Mucosa of gallbladder (tissue), 1 donor: ENCODE results near the gene LGALS8. TPM values are rescaled to one million over a fixed set of nuclear protein-coding genes. Genes with fewer than 3 reads are reported as not detected.
"Not testable (repeated sequence)": the region's sequence is repeated elsewhere in the genome, so short reads cannot be mapped to it uniquely, and the experiment has no call there.

Source experiments
- DNase-seq: peaks from one replicate; pipeline ENCODE4 v3.0.0-alpha.2; 2020; ENCODE audit warnings: low spot score
- total RNA-seq: library from RNA; stranded (reverse); gene quantifications from one replicate; pipeline ENCODE4 v1.2.1, GENCODE V29; 2021
- donor health status: DM: no; HTN: no; CAD: no.

The LGALS8 gene
- total RNA-seq, 1 donor from 2014 or later: 62.2 TPM

GRCh38 chr1:236540813-236541465 lies 17.2 kb downstream of the LGALS8 start:
- DNase-seq: no peak

GRCh38 chr1:236541710-236542109 lies 17.9 kb downstream of the LGALS8 start:
- no peak for DNase-seq

DNA sequence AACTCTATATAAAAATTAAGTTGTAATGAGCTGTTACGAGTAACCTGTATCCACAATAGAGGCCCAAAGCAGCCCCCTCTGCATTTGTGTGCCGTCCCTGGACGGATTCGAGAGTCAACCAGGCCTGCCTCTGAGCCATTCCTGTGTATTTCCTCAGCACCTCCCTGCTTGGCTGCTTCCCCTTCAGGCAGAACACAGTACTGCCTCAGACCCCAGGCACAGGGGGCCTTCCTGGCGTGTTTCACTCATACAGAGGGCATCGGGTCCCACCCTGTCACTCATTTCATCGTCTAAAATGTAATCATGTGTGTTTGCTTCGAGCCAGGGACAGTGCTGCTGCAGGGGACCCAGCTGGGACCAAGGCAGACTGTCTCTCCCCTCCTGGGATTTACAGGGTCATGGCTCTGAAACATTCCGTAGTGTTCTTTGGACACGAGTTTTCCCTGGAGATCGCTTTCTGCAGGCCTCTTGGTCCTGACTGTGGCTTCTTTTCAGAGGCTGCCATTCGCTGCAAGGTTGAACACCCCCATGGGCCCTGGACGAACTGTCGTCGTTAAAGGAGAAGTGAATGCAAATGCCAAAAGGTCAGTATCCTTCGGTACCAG lies 19.4 kb downstream of the LGALS8 start:
- no peak for DNase-seq

DNA sequence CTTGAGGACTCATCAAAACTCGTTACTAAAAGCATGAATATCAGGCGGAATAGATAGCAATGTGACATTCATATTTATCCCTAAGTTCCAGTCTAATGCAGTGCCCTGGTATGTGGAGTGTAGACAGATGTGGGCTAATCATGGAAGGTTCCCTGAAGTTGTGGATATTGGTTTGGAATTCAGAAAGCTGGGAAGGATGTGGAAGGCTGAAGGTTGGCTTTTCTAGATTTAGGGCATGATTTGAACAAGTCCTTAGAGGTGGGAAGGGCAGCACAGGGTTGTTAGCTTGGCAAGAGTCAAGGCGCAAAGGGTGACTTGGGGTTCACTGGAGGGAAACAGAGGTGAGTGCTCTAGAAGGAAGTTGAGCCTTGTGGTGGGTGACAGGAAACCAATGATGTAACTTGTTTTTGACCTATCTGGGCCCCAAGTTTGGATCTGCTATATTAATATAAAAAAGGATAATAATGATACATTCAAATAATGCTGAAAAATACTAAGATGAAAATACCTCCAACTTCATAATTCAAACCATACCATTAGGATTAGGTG lies 21.9 kb downstream of the LGALS8 start:
- DNase-seq: no peak

- DNase-seq: no peak
Measured at GRCh38 chr1:236548452-236548851, 24.7 kb downstream of the LGALS8 start.

DNA sequence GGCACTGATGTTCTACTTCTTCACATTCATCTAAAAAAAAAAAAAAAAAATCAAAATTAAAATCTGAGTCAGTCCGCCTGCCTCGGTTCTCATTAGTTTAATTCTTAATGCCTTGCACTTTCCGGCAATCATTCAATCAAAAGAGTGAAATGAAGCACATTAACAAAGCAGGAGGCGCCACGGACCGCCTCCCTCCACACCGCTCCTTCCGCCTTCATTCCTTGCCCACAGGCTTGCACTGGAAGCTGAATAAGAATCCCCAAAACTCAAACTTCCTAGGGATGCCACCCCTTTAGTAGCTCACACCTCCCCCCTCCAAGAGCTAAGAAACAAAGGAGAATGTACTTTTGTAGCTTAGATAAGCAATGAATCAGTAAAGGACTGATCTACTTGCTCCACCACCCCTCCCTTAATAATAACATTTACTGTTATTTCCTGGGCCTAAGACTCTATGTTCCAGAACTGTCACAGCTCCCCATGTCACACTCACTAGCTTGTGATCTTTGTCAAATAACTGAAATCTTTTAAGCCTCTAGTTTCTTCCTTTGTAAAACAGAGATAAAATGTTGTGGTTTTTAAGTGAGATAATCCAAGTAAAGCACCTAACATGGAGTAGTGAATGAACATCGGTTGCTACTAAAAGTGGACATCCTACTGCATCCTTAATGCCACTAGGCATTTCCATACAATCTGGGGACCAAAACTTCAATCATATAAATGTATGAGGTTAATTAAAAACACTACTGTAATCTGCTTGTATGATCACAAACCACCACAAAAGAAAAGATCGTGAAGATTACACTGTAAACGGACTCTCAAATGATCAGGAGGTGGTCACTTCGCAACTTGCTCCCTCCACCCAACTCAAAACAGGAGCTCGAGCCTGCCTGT lies 27.4 kb downstream of the LGALS8 start:
- DNase-seq: no peak

GRCh38 chr1:236552096-236552495 lies 28.3 kb downstream of the LGALS8 start:
- DNase-seq: no peak

DNA sequence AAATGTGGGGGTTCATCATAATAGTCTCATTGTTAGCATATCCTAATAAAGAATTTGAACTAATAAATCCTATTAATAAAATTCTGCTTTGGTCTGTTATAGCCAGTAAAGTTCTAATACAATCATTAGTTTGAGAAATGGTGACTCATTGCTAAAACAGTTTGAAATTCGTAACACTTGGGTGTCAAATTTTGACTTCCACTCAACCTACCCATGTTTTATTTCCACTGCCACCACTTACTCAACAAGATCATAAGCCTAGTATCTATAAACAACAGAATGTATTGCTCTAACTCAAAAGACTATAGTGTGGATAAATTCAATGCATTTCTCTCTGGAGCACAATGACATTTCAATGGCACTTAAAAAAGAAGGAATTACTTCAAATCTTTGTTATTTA lies 29.1 kb downstream of the LGALS8 start:
- no peak for DNase-seq

DNA sequence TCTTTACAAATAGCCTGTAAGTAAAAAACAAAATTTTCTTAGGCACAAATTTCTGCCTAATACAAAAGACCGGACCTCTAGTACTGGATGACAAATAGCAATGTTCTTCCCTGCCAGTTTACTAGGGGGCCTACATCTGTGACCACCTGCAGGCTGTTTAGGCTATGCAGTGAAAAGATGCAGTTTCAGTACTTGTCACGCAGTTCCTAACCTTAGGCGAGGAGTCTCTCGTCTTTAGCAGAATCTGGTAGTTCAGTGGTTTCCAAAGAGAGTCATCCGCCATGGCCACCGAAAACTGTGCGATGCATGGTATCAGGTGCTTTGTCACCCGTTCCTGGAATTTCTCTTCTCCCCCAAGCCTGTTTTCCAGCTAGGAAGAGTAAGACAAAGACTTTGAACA lies 29.6 kb downstream of the LGALS8 start:
- no peak for DNase-seq

DNA sequence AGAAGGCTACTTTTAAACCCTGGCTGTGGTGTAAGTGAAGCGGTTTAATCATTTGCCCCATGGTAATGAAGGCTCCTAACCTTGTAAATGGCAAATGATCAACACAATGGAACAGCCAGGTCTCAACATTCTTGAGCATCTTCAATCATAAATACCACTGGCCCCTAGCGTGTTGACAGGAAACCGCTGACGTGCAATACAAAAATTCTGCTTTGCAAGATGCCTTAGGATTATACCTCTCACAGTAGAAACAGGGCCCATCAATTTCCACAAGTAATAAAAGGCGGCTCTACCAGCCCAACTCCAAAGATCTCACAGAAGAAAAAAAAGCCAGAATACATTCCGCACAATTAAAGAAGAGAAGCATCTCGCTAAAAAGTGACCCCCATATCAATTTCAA lies 32.8 kb downstream of the LGALS8 start:
- no peak for DNase-seq

- no peak for DNase-seq
Measured at GRCh38 chr1:236558081-236558480, 34.3 kb downstream of the LGALS8 start.

DNA sequence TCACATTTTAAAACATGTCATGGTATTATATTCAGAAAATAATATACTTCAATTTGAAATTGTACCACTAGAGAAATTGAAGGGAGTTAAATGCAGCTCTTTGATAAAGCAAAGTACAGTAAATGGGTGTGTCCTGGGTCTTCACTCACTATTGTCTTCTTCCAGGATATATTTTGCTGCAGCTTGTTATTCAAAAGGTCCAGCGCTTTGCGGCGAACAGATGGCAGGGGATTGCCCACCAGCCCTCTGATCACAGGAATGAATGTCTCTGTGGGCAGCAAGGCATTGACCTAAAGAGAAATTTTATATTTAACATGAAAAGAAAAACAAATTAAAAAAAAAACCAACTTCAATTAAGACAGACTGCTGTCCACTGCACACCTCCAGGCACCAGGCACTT lies 35.1 kb downstream of the LGALS8 start:
- DNase-seq: no peak

DNA sequence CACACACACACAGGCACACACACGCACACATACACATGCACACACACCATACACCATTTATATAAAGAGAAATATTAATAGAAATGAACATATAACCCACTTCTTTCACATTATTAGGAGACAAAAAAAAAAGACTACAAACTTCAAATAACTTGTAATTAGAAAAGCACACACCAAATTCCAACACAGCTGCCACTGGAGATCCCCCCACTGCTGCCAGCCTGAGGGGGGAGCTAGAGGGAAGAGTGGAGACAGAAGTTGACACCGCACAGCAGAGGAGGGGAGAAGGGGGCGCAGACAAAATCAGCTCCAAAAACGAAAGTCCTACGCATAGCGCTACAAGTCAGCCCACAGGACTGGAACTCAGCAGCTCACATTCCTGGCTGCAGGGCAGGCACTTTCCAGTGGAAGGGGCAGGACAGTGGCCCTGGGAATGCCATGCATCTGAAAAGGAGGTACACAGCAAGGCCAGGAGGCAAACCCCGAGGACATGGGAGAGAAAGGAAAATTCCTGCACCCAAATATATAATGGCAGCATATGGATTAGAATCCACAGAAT lies 36.5 kb downstream of the LGALS8 start:
- no peak for DNase-seq

- DNase-seq: no peak
Measured at GRCh38 chr1:236561976-236562375, 38.2 kb downstream of the LGALS8 start.

- DNase-seq: no peak
Measured at GRCh38 chr1:236565530-236565929, 41.7 kb downstream of the LGALS8 start.

DNA sequence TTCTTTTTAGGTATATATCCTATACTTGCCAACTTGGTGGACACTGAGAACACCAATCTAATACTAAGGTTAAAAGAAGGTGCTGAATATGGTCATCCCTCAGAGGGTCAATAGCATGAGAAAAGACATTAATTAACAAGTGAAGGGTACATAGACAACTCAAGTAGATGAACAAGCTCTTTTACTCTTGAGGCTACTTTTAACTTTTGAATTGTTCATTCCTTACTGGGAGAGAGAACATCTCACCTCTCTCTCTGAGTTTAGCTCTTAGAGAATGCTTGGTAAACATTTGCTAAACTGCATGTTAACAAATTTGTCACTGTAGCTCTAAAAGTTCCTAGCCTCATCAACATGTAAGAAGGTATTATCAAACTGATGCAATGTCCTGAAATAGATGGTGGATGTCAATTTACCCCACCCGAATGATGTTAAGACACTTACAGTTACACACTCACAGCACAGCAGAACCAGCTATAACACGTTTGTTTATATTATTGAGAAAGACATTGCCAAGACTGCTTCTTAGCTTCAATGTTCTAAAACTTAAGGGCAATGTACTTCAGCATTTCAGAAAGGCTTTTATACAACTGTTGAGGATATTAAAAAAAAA lies 44.6 kb downstream of the LGALS8 start:
- DNase-seq: no peak

- DNase-seq: no peak
Measured at GRCh38 chr1:236575523-236575922, 51.7 kb downstream of the LGALS8 start.

GRCh38 chr1:236576004-236576403 lies 52.2 kb downstream of the LGALS8 start:
- DNase-seq: no peak

DNA sequence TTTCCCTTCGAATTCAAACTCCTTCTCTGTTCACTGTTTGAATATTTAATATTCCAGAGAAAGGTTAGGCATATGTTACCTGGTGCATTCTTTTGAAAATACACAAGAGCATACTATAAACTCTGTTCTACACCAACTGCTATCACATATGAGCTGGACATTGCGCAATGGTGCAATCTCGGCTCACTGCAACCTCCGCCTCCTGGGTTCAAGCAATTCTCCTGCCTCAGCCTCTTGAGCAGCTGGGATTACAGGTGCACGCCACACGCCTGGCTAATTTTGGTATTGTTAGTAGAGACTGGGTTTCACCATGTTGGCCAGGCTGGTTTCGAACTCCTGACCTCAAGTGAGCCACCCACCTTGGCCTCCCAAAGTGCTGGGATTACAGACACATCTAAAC lies 53.3 kb downstream of the LGALS8 start:
- not testable (repeated sequence) for DNase-seq

DNA sequence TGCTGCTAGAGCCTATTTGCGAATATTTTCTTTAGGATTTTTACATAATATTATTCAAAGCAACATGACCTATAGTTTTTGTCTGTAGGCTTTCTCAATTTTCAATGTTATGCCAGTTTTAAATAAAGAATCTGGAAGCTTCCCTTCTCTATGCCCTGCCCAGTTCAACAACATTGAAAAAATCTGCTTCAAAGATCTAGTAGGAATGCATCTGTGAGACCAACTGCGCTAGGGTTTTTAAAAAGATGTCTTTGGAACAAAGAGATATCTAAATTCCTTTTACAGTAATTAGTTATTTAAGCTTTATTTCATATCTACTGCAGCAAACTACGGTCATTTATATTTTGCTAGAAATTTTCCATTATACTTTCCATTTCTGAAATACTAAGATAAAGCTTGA lies 54.9 kb downstream of the LGALS8 start:
- no peak for DNase-seq

- DNase-seq: not testable (repeated sequence)
Measured at GRCh38 chr1:236580404-236580803, 56.6 kb downstream of the LGALS8 start.

DNA sequence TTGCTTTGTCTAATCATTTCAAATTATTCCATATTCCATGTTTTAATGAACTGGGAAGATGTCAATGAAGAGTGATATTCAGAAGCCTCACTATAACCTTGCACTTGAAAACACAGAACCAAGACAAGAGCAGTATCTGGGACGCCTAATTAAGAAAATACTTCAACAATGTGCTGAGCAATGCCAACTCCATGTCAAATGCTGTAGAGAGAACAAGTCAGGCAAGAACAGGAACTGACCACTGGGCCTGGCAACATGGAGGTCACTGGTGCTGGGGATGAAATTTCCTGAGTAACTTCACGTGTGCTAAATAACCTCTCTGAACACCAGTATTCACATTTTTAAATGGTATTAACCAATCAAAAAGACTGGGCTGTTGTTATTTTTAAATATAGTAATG lies 57.7 kb downstream of the LGALS8 start:
- no peak for DNase-seq
